NCI-H774 (cell line): ENCODE data around the gene FERMT2.
"Not testable (repeated sequence)": the region's sequence is repeated elsewhere in the genome, so short reads cannot be mapped to it uniquely, and the experiment has no call there.

Experiments used
- DNase-seq: peaks from one replicate; lab custom pipeline; 2025; lab: John Stamatoyannopoulos, UW

The FERMT2 gene

DNA sequence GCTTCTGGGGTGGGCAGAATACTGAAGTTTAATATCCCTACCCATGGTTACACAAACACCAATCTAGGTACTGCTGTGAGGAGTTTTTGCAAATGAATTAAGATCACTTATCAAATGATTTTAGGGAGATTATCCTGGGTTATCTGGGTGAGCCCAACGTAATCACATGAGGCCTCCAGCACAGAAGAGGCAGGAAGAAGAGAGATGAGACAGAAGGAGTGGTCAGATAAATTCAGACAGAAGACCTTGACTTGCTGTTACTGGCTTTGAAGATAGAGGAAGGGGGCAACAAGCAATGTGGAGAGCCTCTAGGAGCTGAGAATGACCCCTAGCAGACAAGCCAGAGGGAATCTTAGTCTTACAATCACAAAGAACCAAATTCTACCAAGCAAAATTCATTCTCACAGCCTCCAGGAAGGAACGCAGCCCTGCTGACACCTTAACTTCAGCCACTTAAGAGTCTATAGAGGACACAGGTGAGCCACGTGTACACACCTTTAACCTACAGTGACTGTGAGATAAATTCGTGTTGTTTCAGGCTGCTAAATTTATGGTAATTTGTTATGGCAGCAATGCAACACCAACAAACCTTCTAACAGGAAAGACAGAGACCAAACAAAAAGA is 49.4 kb downstream of the FERMT2 start:
- DNase-seq, result no peak

DNA sequence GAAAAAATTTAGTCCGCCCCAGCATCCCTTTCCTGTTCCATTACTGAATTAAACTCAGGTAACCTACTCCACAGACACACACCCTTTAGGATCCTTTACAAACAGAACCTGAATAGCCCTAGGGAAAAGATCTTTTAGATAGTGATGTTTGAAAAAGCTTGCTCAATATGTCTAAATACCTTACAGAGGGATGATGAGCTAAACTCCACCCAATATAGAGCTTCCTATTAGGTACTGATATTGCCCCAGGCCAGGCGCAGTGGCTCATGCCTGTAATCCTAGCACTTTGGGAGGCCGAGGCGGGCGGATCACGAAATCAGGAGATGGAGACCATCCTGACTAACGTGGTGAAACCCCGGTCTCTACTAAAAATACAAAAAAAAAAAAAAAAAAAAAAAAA is 50.1 kb downstream of the FERMT2 start:
- DNase-seq, result no peak

GRCh38 chr14:52898496-52898895 is 52.4 kb downstream of the FERMT2 start:
- no peak for DNase-seq

GRCh38 chr14:52895000-52895399 is 55.9 kb downstream of the FERMT2 start:
- DNase-seq, result no peak

DNA sequence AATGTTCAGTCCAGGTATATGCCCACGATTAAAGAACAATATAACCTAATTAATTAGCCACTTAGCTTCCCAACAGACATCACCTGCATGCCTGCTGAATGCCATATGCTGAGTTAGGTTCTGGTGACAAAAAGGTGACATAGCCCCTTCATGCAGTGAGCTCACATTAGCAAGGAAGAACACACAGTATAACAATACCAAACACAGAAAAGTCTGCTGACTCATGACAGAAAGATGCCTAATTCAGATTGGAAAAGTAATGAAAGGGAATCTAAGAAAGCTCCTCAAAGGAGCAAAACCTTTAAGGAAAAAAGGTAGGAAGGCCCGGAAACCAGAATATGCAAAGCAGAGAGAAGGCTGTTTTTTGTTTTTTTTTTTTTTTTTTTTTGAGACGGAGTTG is 59.0 kb downstream of the FERMT2 start:
- DNase-seq, result no peak

DNA sequence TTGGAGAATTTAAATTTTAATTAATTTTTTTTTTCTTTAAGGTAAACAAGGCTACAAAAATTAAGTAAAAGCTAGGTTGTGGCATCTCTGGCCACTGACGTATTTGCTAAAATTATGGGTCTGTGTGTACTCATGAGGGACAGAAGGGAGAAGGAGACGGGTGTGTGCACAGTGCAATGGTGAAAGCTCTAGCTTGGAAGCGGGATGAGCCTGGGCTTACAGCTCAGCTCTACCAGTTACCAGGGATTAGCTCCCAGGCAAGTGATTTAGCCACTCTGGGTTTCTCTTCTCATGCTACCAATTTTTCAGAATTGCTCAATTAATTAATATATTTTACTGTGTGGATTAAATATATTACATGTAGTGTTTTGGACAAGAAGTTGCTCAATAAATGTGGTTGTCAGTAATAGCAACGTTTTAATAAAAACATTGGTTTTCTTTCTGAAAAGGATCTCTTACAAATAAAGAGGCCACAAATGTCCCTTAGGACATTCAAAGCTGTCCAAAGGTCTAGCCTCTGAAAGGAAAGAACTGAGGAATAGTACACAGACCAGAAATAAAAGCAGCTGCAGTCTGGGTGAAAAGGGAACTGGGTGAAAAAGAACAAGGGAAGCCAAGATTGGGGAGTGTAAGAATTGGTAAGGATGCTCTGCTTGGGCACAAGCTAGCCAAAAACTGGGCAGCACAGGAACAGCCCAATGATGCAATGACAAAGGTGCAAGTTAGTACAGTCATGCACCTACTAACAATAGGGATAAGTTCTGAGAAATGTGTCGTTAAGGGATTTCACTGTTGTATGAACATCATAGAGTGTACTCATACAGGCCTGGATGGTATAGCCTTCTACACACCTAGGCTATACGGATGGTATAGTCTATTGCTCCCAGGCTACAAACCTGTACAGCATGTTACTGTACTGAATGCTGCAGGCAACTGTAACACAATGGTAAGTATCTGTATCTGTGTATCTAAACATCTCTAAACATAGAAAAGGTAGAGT is 61.7 kb downstream of the FERMT2 start:
- no peak for DNase-seq

DNA sequence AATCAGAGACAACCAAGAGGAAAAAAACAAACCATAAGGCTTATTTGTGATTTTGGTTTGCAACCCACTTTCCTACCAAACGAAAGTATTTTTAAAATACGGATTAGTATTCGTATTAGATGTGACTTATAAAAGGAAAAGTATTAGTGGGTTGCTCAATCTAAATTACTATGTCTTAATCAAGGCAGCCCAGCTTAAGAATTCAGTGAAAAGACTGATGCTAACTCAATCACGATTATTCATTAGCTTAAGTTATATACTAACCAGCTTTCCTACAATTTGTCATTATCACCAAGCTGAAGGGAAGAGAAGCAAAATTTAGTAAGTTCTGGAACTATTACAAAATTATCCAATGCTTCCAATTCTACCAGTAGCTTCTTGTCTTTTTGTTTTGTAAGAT is 62.7 kb downstream of the FERMT2 start:
- no peak for DNase-seq

- no peak for DNase-seq
Observed at GRCh38 chr14:52885230-52885629, 65.6 kb downstream of the FERMT2 start.

DNA sequence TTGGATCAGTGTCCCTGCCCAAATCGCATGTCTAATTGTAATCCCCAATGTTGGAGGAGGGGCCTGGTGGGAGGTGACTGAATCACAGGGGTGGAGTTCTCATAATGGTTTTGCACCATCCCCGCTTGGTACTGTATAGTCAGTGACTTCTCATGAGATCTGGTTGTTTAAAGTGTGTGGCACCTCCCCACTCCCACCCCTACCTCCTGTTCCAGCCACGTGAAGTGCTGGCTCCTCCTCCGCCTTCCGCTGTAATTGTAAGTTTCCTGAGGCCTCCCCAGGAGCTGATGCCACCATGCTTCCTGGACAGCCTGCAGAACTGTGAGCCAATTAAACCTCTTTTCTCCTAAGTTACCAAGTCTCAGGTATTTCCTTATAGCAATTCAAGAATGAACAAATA is 67.2 kb downstream of the FERMT2 start:
- no peak for DNase-seq

- DNase-seq, result no peak
Observed at GRCh38 chr14:52882824-52883223, 68.0 kb downstream of the FERMT2 start.

- DNase-seq, result no peak
Observed at GRCh38 chr14:52879958-52880357, 70.9 kb downstream of the FERMT2 start.

GRCh38 chr14:52878946-52879345 is 71.9 kb downstream of the FERMT2 start:
- DNase-seq, result no peak

- no peak for DNase-seq
Observed at GRCh38 chr14:52878469-52878868, 72.4 kb downstream of the FERMT2 start.

GRCh38 chr14:52877628-52878027 is 73.2 kb downstream of the FERMT2 start:
- no peak for DNase-seq

DNA sequence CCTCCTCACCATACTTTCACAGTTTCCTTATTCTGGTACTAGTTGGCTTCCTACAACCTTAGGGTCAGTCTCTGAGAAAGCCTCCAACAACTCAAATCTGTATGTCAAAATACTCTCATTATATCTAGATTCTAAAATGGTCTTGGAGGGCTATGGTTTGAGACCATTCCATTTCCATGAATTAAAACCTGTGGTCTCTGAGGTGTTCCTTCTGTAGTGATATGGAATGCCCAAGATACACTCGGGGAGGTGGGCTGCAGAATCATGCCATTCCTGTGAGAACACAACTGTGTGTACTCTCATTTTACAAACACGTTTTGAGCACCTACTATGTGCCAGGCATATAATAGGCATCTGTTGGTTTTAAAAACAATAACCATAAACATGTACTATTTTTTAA is 74.0 kb downstream of the FERMT2 start:
- no peak for DNase-seq

GRCh38 chr14:52876311-52876710 is 74.5 kb downstream of the FERMT2 start:
- DNase-seq, result no peak

DNA sequence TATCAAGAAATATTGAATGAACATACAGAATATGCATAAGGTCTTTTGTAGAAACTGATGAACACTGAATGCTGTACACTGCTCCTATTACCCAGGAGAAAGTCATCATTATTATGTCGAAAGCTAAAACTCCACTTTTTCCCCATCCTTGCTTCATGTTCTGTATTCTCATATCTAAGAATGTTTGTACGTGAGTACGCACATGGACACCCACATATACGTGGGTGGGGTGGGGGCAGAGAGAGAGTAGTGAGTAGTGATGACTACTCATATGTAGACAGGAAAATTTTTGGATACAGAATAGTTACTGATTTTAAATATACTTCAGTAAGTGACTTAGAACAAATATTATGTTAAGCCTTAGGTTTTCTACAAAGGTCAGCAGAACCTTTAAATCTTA is 75.1 kb downstream of the FERMT2 start:
- DNase-seq, result no peak

GRCh38 chr14:52874389-52874788 is 76.5 kb downstream of the FERMT2 start:
- no peak for DNase-seq

DNA sequence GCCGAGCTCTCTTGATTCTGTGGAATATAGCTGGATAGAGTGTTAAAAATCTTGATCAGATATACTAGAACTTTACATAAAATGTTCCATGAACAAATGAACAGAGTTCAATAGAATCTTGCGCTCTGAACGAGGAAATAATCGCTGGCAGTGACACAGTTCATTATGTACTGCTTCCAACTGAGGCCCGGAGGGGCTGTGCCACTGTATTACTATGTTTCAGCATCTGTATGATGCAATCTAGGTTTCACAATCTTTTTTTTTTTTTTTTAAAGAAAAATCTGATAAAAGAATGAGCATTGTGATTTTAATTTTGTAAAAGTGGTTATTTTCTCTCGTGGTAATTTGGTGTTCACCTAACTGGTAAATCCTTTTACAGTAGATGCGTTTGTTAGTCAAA is 77.2 kb downstream of the FERMT2 start:
- no peak for DNase-seq

GRCh38 chr14:52873065-52873464 is 77.8 kb downstream of the FERMT2 start:
- no peak for DNase-seq

DNA sequence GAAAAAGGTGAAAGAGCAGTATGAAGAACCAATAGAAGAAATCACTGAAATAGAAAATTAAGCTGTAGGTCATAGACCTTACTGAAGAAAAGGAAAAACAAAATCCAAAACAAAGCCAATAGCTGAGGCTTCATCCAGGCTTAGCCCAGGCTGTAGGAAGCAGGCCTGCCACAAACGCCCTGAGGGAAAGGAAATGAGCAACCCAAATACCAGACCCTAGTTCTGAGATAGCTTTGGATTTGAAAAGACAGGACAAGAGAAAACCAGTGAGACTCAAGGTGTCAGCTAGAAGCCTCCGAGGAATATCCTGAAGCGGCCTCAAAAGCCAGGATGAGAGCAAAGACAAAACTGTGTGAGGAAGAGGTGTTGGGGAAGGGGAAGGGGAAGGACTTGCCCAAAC is 79.2 kb downstream of the FERMT2 start:
- DNase-seq, result no peak

DNA sequence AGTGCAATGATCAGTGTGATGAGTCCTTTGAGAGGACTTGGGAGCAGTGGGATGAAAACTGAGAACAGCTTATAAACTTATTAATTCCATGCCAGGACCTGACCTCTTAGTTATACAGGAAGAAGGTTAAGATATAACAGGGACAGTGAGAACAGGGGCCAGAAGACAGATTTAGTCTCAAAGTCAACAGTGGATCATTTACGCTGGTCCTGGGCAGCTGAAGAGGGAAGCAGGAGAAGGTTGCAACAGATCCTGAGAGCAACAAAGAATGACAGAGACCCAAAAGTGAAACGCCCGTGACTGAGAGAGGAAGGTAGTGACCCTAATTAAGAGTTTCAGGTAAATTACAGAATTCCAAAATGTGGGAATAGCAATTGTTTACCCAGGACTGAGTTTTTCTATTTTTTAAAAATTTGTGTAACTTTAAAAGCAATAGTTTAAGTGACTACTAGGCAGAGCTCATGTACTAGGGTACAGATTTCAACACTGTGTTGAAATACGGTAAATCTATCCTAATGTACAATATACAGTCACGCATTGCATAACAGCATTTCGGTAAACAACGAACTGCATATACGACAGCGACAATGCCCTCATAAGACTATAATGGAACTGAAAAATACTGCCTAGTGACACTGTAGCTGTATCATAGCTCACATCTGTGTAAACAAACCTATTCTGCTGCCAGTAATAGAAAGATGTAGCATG is 81.8 kb downstream of the FERMT2 start:
- DNase-seq, result no peak

DNA sequence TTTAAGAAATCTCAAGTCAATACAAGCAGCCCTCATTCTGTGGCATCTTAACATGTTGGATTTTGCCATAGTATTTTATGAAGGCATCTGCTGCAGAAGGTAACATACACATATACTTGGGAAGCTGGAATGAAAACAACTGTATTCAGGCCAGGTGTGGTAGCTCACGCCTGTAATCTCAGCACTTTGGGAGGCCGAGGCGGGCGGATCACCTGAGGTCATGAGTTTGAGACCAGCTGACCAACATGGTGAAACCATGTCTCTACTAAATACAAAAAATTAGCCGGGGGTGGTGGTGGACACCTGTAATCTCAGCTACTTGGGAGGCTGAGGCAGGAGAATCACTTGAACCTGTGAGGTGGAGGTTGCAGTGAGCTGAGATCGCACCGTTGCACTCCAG is 86.0 kb downstream of the FERMT2 start:
- not testable (repeated sequence) for DNase-seq
